ENCODE results near the gene ARMC6. TPM values are rescaled to one million over a fixed set of nuclear protein-coding genes. Genes with fewer than 3 reads are reported as not detected.
"Not testable (repeated sequence)": the region's sequence is repeated elsewhere in the genome, so short reads cannot be mapped to it uniquely, and the experiment has no call there.

ARMC6 gene
- total RNA-seq, 3 donors from 2014 or later: 18.4 to 20.0 (median 19.3) TPM

DNA sequence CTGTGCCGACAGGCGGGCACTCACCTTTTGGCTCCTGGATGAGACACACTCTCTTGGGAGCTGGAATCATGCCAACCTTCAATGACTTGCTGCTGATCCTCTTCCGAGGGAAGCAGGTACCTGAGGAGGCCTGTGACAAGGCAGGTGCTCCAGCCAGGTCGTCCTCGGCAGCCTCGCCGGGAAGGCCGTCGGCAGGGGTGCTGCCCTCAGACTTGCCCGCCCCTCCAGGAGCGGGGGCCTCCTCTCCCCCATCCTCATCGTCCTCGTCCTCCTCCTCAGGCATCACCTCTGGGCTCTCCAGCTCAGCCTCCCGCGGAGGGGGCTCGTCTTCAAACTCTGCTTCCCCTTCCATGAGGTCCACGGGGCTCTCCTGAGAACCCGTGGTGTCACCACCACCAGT, 29.3 kb upstream of the ARMC6 start:
- Histone ChIP-seq H3K4me3 (no peak overlapping the region), H3K36me3 (ENCODE audit: low read depth) (peaks cover 7% of the 10 kb centered on the region), H3K9me3 (no peaks in the 10 kb centered on the region), H3K4me1 (ENCODE audit: low read depth) (no peaks in the 10 kb centered on the region)
- intact Hi-C loops (cut with DNase I, micrococcal nuclease): no loop called here
- DNase-seq (no peak), ATAC-seq (no peak)
- TF ChIP-seq, protein P1, sequence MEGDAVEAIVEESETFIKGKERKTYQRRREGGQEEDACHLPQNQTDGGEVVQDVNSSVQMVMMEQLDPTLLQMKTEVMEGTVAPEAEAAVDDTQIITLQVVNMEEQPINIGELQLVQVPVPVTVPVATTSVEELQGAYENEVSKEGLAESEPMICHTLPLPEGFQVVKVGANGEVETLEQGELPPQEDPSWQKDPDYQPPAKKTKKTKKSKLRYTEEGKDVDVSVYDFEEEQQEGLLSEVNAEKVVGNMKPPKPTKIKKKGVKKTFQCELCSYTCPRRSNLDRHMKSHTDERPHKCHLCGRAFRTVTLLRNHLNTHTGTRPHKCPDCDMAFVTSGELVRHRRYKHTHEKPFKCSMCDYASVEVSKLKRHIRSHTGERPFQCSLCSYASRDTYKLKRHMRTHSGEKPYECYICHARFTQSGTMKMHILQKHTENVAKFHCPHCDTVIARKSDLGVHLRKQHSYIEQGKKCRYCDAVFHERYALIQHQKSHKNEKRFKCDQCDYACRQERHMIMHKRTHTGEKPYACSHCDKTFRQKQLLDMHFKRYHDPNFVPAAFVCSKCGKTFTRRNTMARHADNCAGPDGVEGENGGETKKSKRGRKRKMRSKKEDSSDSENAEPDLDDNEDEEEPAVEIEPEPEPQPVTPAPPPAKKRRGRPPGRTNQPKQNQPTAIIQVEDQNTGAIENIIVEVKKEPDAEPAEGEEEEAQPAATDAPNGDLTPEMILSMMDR (IDR thresholded peaks at IDR 0.05): no peak

DNA sequence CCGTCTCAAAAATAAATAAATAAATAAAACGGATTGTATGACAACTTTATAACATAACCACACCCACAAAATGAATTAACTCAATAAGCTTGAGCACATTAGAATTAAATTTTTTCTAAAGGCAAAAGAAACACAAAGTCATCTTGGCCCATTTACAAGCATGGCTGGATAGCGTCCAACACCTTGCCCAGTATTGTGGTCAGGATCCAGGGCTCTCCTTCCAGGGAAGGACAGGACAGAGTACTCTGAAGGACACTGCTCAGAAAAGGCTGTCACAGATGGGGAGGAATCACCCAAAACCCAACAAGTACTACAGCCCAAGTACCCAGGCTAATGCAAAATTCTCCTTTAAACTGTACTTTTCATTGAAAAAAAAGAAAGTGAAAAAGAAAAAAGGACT, 27.2 kb upstream of the ARMC6 start:
- TF ChIP-seq, protein P1 (IDR thresholded peaks at IDR 0.05): no peak
- no peaks in the 10 kb centered on the region for H3K9me3 ChIP-seq
- H3K4me3 ChIP-seq: no peak overlapping the region
- H3K36me3 ChIP-seq (ENCODE audit: low read depth): peaks cover 10% of the 10 kb centered on the region
- H3K4me1 ChIP-seq (ENCODE audit: low read depth): no peaks in the 10 kb centered on the region
- DNase-seq: no peak
- ATAC-seq: no peak
- intact Hi-C loops (cut with DNase I, micrococcal nuclease): no loop called here

DNA sequence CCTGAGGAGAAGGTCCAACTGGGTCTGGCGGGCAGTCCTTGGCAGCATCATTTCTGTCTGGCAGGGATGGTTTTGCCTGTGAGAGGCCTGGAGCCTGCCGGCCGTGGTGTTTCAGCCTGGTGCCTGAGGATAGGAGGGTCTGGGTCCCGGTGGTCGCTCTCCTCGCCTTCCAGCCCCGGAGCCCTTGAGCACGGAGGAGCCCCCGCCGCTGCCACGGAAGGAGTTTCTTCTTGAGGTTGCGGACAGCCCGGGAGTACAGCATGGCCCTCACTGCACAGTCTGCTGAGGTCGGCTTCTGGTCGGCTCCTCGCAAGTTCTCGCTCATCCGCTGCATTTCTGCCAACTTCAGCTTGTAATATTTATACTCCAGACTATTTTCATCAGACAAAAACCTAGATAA, 23.5 kb upstream of the ARMC6 start:
- ATAC-seq (no peak), DNase-seq (no peak)
- intact Hi-C loops (cut with DNase I, micrococcal nuclease): no loop called here
- Histone ChIP-seq H3K4me1 (ENCODE audit: low read depth) (no peaks in the 10 kb centered on the region), H3K9me3 (no peaks in the 10 kb centered on the region), H3K4me3 (no peak overlapping the region), H3K36me3 (ENCODE audit: low read depth) (peaks cover 10% of the 10 kb centered on the region)
- TF ChIP-seq, protein P1 (IDR thresholded peaks at IDR 0.05): no peak

DNA sequence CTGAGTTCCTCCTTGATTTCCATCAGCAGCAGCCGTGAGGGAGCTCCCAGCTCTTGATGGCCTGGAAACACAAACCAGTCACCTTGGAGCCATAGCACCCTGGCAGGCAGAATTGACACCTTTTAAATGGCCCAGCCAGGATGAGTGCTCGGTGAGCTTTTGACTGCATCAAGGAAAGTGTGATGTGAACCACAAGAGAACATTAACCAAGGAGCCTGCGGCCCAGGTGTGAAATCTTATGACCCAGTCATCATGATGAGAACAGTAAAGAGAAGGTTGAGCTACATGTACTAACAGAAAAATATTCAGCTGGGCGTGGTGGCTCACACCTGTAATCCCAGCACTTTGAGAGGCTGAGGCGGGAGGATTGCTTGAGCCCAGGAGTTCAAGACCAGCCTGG, 22.9 kb upstream of the ARMC6 start:
- peaks cover 10% of the 10 kb centered on the region for H3K36me3 ChIP-seq (ENCODE audit: low read depth)
- intact Hi-C loops (cut with DNase I, micrococcal nuclease): no loop called here
- H3K4me3 ChIP-seq: no peak overlapping the region
- H3K9me3 ChIP-seq: no peaks in the 10 kb centered on the region
- ATAC-seq (no peak), DNase-seq (no peak)
- H3K4me1 ChIP-seq (ENCODE audit: low read depth): no peaks in the 10 kb centered on the region
- TF ChIP-seq, protein P1 (IDR thresholded peaks at IDR 0.05): no peak

DNA sequence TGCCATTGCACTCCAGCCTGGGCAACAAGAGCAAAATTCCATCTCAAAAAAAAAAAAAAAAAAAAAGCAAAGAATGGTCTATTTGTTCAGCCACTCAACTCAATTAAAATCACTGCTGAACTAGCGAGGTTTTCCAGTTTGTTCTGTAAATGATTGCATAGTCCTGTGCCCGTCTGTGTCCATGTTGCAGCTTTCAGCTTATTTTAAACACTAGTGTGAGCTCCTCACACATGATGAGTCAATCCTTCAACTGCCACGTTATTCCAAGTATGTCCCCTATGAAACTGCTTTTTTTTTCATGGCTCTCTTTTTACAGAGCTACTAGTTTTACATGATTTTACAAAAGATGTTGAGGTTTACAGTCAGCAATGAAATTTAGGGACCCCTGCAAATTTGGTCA, 12.3 kb upstream of the ARMC6 start:
- ATAC-seq: no peak
- H3K36me3 ChIP-seq (ENCODE audit: low read depth): no peaks in the 10 kb centered on the region
- TF ChIP-seq, protein P1 (IDR thresholded peaks at IDR 0.05): no peak
- H3K4me3 ChIP-seq: no peak overlapping the region
- no peaks in the 10 kb centered on the region for H3K9me3 ChIP-seq
- no peak for DNase-seq
- intact Hi-C loops (cut with DNase I, micrococcal nuclease): no loop called here
- no peaks in the 10 kb centered on the region for H3K4me1 ChIP-seq (ENCODE audit: low read depth)

DNA sequence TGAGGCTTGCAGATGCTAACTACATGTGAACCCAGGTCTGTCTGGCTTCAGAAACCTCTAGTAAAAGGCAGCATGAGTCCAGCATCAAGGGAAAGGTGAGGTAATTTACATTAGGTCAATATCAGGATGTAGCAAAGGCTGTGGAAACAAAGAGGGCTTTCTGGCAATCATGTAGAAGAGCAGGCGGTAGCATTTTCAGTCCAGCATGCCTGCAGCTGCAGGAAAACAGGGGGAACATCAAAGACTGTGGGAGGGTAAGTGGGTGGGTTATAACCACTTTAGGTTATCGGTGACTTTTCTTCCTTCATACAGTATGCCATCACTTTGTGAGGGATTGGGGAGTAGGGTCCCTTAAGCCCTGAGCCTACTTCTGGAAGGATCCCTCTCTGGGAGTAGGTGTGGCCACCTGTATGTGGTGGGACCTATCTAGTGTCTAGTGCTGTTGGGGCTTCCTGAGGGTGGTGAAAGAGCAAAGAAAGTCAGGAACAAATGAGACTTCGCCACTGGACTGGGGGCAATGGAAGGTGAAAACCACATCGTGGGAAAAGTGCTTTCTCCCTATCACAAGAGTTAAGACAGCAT, 10.9 kb upstream of the ARMC6 start:
- Histone ChIP-seq H3K4me3 (no peak overlapping the region), H3K36me3 (ENCODE audit: low read depth) (no peaks in the 10 kb centered on the region), H3K9me3 (no peaks in the 10 kb centered on the region), H3K4me1 (ENCODE audit: low read depth) (no peaks in the 10 kb centered on the region)
- TF ChIP-seq, protein P1 (IDR thresholded peaks at IDR 0.05): no peak
- intact Hi-C loops (cut with DNase I, micrococcal nuclease): no loop called here
- DNase-seq (no peak), ATAC-seq (no peak)

DNA sequence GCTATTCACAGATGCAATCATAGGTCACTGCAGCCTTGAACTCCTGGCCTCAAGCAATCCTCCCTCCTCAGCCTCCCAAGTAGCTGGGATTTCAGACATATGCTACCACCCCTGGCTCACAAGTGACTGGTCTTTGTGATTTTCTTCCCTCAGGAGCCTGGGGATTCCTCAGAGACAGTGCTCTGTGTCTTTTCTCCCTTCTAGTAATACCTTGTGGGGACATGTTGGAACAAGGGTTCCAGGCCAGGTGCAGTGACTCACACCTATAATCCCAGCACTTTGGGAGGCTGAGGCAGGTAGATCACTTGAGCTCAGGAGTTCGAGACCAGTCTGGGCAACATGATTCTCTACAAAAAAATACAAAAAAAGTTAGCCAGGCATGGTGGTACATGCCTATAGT, 10.0 kb upstream of the ARMC6 start:
- H3K36me3 ChIP-seq (ENCODE audit: low read depth); H3K4me1 ChIP-seq (ENCODE audit: low read depth); DNase-seq; H3K4me3 ChIP-seq; intact Hi-C loops (cut with DNase I, micrococcal nuclease); ATAC-seq; H3K9me3 ChIP-seq: not testable (repeated sequence)

Measured in mucosa of descending colon (tissue), 3 donors.